ENCODE measurements around the gene PAFAH1B1.

DNA sequence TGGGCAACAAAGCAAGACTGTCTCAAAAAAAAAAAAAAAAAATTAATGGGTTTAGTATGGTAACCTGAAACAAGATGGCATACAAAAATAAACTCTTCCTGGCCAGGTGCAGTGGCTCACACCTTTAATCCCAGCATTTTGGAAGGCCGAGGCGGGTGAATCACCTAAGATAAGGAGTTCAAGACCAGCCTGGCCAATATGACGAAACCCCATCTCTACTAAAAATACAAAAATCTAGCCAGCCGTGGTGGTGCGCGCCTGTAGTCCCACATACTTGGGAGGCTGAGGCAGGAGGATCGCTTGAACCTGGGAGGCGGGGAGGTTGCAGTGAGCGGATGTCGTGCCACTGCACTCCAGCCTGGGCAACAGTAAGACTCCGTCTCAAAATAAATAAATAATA lies 55.7 kb downstream of the PAFAH1B1 start:
- TF ChIP-seq, protein P1, sequence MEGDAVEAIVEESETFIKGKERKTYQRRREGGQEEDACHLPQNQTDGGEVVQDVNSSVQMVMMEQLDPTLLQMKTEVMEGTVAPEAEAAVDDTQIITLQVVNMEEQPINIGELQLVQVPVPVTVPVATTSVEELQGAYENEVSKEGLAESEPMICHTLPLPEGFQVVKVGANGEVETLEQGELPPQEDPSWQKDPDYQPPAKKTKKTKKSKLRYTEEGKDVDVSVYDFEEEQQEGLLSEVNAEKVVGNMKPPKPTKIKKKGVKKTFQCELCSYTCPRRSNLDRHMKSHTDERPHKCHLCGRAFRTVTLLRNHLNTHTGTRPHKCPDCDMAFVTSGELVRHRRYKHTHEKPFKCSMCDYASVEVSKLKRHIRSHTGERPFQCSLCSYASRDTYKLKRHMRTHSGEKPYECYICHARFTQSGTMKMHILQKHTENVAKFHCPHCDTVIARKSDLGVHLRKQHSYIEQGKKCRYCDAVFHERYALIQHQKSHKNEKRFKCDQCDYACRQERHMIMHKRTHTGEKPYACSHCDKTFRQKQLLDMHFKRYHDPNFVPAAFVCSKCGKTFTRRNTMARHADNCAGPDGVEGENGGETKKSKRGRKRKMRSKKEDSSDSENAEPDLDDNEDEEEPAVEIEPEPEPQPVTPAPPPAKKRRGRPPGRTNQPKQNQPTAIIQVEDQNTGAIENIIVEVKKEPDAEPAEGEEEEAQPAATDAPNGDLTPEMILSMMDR (IDR thresholded peaks at IDR 0.05; ENCODE audit: low read depth, low read length, missing input control): no peak
- no peak for TF ChIP-seq SP1 (IDR thresholded peaks at IDR 0.05)
